ENCODE data around the gene RIPOR3.

The RIPOR3 gene, protein sequence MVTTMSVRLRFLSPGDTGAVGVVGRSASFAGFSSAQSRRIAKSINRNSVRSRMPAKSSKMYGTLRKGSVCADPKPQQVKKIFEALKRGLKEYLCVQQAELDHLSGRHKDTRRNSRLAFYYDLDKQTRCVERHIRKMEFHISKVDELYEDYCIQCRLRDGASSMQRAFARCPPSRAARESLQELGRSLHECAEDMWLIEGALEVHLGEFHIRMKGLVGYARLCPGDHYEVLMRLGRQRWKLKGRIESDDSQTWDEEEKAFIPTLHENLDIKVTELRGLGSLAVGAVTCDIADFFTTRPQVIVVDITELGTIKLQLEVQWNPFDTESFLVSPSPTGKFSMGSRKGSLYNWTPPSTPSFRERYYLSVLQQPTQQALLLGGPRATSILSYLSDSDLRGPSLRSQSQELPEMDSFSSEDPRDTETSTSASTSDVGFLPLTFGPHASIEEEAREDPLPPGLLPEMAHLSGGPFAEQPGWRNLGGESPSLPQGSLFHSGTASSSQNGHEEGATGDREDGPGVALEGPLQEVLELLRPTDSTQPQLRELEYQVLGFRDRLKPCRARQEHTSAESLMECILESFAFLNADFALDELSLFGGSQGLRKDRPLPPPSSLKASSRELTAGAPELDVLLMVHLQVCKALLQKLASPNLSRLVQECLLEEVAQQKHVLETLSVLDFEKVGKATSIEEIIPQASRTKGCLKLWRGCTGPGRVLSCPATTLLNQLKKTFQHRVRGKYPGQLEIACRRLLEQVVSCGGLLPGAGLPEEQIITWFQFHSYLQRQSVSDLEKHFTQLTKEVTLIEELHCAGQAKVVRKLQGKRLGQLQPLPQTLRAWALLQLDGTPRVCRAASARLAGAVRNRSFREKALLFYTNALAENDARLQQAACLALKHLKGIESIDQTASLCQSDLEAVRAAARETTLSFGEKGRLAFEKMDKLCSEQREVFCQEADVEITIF

DNA sequence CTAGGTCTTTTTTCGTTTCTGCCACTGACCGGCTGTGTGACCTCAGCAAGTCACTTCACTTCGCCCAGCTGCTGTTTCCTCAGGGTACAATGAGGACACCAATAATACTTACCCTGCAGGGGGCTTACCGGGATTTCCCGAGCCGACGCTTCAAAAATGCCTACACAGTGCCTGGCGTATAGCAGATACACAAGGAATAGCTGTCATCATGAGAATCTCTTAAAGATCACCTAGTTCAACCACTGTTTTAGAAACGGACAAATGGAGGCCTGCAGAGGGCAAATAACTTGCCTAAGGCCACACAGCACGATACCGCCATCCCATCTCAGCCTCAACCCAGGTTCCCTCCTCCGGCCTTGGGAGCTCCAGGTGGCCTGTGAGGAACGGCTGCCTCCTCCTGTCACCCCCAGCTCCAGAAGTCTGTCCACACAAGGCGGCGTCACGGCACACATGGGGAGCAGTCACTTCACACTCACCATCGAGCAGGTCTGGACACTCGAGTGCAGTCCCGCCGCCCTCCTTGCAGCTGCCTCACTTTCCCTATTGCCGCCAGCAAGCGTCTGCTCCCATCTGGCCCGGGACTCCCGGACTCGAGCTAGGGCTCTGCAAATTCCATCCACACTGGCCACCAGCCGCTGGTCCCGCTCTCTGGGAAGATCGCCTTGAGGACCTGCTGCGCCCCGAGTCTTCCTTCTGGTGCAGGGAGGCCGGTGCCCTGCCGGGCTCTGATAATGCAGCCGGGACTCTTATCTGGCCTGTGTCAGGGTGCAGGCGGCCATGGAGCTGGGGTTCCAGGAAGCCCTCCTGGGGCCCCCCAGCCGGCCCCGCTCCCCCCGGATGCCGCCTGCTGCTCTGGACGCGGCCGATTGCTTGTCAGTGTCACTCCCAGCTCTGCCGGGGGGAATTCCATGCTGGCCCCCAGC is at the start of gene RIPOR3:
TSS of gene RIPOR3 (minus strand) at position 893 of the 923 bp plus-strand sequence. CDS start at position 479, 414 bp downstream.
- no peak for DNase-seq

DNA sequence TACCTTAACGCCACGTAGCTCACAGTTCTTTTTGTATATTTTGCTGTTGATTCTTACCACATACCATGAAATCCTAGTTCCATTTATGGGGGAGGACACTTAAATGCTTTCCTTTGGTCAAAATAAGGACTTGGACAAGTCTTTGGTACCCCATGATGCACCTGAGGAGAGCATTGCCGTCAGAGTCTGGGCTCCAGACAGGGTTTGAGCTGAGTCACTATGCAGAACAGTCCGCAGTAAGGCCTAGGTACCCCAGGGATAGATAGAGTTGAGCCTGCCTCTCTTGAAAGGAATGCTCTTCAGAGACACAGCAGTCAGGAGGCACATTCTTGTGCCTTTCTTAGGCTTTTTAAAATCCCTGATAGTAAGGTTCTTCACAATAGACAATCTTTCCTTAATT is 46.0 kb upstream of the RIPOR3 start:
- no peak for DNase-seq

DNA sequence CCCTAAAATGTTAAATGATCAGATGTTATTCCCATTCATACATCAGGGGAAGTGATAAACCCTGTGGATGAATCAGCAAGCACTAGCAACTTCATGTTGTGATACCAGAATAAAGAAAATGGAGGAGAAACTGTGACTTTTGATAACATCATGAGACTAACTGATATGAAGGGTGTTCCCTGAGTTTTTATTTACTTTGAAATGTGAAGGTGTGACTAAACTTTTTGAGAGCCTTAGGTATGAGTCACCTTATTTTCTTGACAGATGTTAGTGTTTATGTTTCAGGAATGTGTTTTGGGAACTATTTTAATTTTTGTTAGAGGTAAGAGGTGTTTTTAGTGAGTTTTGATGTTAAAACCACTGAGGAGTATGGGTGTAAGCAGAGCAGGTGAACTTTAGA is 44.5 kb upstream of the RIPOR3 start:
- DNase-seq, result no peak

DNA sequence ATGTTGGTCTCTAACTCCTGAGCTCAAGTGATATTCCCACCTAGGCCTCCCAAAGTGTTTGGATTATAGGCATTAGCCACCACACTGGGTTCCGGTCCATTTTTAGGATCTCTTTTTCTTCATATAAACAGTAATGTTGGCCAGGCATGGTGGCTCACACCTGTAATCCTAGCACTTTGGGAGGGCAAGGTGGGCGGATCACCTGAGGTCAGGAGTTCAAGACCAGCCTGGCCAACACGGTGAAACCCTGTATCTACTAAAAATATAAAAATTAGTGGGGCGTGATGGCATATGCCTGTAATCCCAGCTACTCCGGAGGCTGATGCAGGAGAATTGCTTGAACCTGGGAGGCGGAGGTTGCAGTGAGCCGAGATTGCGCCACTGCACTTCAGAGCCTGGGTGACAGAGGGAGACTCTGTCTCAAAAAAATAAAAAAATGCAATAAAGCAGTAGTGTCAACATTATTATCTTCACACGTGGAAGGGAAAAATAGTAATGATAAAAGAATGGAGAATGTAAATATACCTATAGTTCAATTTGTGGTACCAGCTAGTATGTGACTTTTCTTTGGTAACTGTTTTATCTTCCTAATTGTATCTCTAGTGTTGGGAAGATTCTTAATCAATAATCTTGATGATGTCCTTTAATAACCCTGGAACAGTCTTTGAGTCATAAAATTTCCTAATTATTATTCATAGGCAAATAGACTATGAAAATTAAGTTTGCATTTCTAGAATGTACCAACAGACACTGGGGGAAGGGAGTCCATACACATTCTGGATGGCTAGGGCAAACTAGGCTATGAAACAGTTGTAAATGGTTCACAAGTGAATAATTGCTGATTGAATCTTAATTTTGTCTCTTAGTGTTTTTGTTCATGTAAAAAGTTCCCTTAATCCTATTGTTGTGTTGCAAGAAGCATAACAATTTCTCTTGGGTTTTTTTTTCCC is 43.7 kb upstream of the RIPOR3 start:
- no peak for DNase-seq

DNA sequence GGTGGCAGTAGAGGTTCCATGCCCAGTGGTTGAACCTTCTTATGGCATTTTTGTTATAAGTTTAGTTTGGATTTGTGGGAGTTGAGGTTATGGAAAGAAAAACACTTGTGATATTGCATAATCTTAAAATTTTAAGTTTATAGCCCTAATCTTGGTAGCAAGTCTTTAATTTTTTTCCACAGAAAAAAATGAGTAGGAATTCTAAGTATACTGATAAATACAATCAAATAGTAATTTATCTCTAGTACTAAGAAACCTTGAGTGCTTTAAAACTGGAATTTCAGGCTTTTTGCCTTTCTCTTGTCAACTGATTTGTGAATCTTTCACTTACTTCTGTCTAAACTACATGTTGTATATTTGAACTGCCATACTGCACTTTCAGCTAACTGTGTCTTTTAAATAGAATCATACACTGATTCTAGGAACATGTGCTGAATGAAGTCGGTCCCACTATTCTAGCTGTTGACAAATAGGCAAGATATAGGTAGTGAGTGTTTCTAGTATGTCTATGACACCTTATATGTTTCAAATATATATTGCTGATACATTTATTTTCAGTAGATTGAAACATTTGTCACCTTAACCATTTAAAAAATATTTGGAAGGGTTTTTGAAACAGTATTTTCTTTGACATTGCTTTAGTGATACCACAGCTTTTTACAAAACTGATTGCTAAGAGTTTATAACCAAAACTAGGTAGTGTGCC is 42.5 kb upstream of the RIPOR3 start:
- DNase-seq, result no peak

DNA sequence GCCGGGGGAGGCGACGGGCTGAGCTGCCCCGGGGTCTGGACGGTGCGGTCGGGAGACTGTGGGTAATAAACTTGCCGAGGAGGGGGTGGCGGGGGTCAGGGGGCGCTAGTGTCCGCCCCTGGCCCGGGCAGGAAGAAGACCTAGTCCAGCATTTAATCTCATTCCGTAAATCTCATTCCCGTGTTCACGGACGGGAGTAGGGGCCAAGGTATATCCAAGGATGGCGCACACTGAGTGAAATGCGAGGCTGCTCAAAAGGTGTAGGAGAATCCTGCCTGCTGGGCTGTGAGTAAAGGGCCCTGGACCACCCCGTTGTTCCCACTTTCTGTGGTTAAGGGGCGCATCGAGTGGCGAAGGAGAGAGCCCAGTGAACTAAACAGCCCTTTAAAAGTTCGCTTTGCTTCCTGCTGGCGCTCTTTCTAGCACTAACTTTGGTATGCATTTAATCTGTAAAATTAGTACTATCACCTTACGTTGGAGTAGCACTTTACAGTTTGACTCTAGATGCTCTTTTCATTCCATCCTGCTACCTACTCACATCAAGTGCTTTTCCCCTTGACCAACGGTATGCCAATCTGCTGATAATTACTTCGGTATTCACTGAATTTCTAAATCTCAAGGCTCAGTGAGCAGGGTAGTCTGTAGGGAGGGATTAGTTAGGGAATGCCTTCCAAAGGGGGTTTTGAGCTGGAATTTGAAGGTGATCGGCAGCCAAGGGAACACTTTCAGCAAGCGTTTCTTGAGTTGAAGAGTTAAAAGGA is 40.8 kb upstream of the RIPOR3 start:
- no peak for DNase-seq

DNA sequence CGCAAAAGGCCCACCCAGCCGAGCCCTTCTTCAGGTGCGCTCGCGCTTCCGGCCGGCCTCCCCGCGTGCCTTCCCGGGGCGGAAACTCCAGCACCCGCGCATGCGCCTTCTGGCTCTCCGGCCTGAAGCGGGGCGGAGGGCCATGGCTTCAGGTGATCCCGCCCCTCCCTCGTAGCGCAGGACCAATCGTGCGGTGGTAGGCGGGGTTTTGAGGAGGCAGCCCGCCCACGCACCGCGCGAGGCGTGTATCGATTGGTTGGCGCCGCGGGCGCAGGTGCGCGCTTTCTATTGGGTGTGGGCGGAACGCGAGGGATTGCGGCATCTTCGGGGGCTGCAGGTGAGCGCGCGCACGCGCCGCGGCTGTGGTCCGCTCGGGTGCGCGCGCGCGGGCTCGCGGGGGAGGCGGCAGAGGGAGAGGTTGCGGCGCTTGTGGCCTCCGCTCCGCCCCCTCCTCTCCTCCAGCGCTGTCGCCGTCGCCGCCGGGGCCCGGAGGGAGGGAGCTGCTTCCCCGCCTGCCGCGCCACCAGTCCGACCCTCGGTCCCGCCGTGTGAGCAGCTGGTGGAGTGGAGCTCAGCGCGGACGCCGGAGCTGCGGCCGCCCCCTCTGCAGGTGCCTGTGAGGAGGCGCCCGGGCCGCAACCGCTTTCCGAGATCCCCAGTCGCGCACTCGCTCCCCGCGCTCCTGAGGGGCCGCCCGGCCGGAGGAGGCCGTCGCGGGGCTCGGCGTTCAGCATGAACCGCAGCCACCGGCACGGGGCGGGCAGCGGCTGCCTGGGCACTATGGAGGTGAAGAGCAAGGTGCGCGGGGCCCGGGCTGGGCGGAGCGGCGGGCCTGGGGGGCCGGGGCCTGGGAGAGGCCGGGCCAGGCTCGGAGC is 40.0 kb upstream of the RIPOR3 start, which contains the start of gene PARD6B:
TSS of gene PARD6B (plus strand) at position 526 of the 875 bp plus-strand sequence. CDS start at position 733, 207 bp downstream.
- DNase-seq, result peak; percentile 99 to 100

DNA sequence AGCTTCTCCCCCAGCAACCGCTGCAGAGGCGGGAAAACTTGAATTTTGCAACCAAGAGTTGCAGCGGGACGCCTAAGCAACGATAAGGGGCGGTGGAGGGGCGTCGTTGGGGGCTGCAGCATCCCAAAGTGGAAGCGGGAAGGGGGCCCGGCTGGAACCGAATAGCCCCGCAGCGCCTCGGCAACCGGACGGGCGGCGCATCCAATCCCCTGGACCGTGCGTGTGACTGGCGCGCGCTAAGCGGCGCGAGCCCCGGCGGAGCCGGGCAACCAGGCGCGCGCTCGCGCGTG is 39.4 kb upstream of the RIPOR3 start:
- DNase-seq, result no peak

DNA sequence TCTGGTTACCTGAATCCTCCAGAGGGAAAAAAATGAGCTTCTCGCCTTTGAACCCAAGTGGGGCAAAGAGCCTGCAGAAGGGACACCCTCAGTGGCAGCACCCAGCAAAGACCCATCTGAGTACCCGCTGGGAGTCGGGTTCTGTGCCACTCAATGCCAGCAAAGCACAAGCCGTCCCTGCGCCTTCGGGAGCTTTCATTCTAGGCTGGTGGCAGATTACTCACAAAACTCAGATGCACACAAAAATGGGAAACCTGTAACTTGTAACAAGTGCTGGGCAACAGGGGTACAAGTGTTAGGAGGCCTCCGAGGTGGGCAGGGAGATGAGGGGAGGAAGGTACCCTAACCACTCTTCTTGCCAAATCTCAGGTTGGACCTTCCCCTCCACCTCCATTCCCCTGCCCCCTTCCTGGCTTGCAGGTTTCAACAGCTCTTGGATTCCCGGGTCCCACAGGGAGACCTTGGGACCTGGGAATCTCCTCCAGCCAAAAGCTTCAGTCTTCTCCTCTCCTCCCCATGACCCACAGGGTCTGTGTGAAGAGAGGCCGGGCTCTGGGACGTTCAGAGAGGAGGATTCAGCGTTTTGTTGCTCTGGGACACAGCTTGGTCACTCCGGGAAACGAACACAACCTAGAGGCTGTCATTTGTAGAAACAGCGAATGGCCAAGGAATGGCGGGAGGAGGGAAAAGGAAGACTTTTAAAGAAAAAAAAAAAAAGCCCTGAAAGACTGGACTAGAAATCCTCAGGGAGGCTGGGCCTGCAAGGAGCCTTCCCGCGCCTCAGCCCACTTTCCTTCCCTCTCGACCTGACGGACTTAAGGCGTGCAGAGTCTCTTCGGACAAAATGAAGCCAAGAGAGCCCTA is 38.8 kb upstream of the RIPOR3 start:
- no peak for DNase-seq

DNA sequence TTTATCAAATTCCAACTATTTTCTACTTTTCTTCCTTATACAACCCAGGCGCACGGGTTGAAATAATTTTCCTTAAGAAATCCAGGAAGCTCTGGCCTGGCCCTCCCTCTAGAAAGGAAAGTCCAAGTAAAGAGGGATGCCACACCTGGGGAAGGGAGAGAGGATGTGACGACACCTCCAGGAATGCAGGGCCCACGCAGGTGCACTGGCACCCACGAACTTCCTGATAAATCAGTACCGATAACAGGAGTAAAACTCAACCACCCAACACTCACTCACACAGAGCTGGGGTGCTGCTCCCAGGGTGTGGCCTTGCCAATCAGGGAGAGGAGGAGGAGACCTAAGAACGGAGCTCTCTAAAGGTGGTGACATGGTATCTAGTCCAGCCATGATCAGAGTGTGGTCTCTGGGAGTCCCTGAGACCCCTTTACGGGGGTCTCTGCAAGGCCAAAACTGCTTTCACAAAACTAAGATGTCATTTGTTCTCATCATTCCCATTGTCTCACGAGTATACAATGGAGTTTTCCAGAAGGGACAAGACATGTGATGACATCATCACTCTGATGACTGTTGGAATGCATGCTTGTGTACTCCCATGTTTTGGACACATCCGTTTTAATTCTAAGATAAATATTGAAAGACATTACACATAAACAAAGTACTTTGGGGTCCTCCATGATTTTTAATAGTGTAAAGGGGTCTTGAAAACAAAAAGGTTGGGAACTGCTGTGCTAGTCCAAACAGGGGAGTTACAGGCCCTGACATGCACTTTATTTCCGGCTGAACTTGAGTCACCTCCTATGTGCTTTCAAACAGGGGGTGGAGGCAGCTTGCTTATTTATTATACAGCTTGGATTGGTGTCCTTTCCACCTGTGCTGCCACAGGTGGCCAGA is 37.9 kb upstream of the RIPOR3 start:
- DNase-seq, result no peak

DNA sequence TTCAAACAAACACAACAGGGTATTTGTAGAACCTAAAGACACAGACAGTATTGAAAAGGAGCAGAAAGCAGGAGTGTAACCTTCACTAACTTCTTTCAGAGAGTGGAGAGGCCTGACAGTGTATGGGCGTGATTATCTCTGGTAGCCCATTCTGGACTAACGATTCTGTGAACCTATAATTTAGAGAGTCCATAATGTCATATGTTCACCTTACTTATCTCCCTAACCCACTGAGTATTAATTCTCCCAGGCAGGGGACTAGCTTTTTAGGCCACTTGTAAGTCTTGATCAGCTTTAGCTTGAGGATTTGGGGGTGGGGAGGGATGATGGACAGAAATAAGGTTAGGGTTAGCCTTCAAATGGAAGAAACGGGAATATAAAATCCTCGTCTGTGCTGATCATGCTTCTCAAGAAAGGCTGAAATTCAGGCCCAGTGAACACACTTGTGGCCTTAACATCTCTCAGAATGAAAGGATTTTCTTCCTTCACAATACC is 37.2 kb upstream of the RIPOR3 start:
- no peak for DNase-seq

DNA sequence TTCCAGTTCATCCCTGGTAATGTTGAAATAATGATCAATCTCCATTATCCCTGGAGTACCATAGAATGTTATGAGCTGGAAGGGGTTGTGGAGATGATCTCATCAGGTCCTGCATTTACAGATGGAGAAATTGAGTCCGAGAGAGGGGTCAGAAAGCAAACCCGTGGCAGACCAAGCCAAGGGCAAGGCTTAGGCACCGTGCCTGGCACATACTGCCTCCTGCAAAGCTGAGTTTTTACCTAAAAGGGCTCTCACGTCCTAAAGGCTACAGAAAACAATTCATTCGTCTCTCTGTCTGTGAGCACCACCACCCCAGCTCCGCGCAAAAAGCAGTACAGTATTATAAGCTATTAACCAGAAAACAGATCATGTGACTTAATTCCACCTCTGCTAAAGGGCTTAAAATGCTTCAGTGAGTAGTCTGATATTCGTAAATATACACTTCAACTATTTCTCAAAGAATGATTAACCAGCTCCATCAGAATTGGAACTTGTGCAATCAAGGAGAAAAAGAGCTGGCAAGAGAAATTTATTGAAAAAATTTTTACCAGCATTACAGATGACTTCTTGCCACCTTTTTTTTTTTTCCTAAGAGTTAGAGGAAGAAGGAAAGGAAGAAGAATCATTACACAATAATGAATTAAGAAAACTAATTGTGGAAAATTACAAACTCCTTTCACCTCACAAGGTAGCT is 36.6 kb upstream of the RIPOR3 start:
- no peak for DNase-seq

DNA sequence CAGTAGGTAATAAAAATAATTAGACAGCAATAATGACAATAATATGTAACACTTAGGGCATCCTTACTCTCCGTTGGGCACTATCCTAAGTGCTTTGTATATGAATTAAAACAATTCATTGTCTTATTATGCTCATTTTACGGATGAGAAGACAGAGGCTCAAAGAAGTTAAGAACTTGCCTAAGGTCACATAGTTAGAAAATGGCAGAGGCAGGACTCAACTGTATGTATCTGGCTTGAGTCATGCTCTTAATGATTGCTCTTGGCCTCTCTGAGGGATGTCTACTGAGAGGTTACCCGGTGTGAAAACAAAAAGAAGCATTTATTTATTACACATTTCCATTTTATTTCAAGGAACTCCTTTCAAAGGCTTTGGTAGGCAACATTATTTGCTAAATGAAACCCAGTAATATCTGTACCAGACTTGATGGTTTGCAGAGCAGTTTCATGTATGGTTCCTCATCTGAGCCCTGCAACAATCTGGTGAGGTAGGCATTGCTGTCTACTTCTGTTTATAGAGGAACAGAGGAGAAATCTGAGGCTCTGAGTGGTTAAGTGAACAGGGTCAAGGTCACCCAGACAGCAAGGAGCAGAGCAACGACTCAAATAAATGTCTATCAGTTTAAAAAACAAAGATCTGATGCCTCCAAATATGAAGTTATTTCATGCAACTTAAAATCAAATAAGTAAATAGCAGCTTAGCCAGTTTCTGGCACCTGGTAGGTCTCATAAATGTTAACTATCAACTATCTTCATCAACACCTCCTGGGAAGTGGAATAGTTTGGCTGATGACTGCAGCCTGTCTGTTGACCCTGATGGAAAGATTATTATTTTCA is 35.8 kb upstream of the RIPOR3 start:
- no peak for DNase-seq

DNA sequence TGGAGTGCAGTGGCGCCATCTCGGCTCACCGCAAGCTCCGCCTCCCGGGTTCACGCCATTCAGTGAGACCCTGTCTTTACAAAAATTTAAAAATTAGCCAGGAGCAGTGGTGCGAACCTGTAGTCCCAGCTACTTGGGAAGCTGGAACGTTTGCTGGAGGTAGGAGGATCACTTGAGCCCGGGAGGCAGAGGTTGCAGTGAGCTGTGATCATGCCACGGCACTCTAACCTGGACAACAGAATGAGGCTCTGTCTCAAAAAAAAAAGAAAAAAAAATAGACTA is 34.3 kb upstream of the RIPOR3 start:
- no peak for DNase-seq

All from NCI-H187 (cell line).